ENCODE results near the gene TBR1. TPM values are rescaled to one million over a fixed set of nuclear protein-coding genes. Genes with fewer than 3 reads are reported as not detected.

The TBR1 gene
- total and polyA plus RNA-seq, 4 donors: under 0.01 TPM; not detected in 3

- no peak for TF ChIP-seq RAD21 (IDR thresholded peaks at IDR 0.05)
- H3K27me3 ChIP-seq (ENCODE audit: control insufficient read depth in 4 of 4, insufficient read depth in 4 of 4, low read length in 3 of 4): no peaks in the 10 kb centered on the region
- H3K4me1 ChIP-seq (ENCODE audit: control insufficient read depth in 4 of 4, insufficient read depth in 4 of 4, low read length in 3 of 4): no peaks in the 10 kb centered on the region
- no peaks in the 10 kb centered on the region for H3K9me3 ChIP-seq (ENCODE audit: control insufficient read depth in 4 of 4, low read length in 3 of 4)
- H3K9ac ChIP-seq (ENCODE audit: low read depth in 1 of 2, low read length in 2 of 2): no peak overlapping the region
- H3K36me3 ChIP-seq (ENCODE audit: control insufficient read depth in 4 of 4, insufficient read depth in 3 of 4, low read depth in 1 of 4, low read length in 3 of 4): peaks cover 0 to 14% (median 6%) of the 10 kb centered on the region in 4 donors
- 52% methylated on average over 1 of the region's 1 CpG for WGBS
- no peak overlapping the region for H3K27ac ChIP-seq (ENCODE audit: low read depth in 1 of 2, low read length in 2 of 2)
- no peak for DNase-seq (ENCODE audit: low spot score)
- H3K4me3 ChIP-seq (ENCODE audit: low read depth in 1 of 3, low read length in 3 of 3): no peak overlapping the region
These were observed 44.2 kb upstream of the TBR1 start for GRCh38 chr2:161371869-161372268.

- H3K36me3 ChIP-seq (ENCODE audit: control insufficient read depth in 4 of 4, insufficient read depth in 3 of 4, low read depth in 1 of 4, low read length in 3 of 4): peaks cover 0 to 14% (median 6%) of the 10 kb centered on the region in 4 donors
- DNase-seq (ENCODE audit: low spot score): no peak
These were observed 42.2 kb upstream of the TBR1 start for GRCh38 chr2:161373942-161374341.

More at GRCh38 chr2:161373942-161374341, 42.2 kb upstream of the TBR1 start:
- Histone ChIP-seq H3K4me1 (ENCODE audit: control insufficient read depth in 4 of 4, insufficient read depth in 4 of 4, low read length in 3 of 4) (no peaks in the 10 kb centered on the region), H3K27me3 (ENCODE audit: control insufficient read depth in 4 of 4, insufficient read depth in 4 of 4, low read length in 3 of 4) (no peaks in the 10 kb centered on the region), H3K27ac (ENCODE audit: low read depth in 1 of 2, low read length in 2 of 2) (no peak overlapping the region), H3K9ac (ENCODE audit: low read depth in 1 of 2, low read length in 2 of 2) (no peak overlapping the region), H3K9me3 (ENCODE audit: control insufficient read depth in 4 of 4, low read length in 3 of 4) (no peaks in the 10 kb centered on the region), H3K4me3 (ENCODE audit: low read depth in 1 of 3, low read length in 3 of 3) (no peak overlapping the region)
- TF ChIP-seq HNF4G (IDR thresholded peaks at IDR 0.05) (no peak), CTCF (IDR thresholded peaks at IDR 0.05; ENCODE audit: low read depth, low read length, missing input control) (no peak), TAF1 (conservative IDR thresholded peaks at IDR 0.05) (no peak), SP1 (IDR thresholded peaks at IDR 0.05) (no peak), YY1 (IDR thresholded peaks at IDR 0.05) (no peak), NR2F2 (IDR thresholded peaks at IDR 0.05) (no peak), JUND (IDR thresholded peaks at IDR 0.05) (no peak), MAX (IDR thresholded peaks at IDR 0.05) (no peak), RXRA (IDR thresholded peaks at IDR 0.05) (no peak), FOXA2 (IDR thresholded peaks at IDR 0.05) (no peak), ATF3 (IDR thresholded peaks at IDR 0.05) (no peak), REST (IDR thresholded peaks at IDR 0.05) (no peak), FOXA1 (IDR thresholded peaks at IDR 0.05) (no peak), ZBTB33 (IDR thresholded peaks at IDR 0.05) (no peak), EGR1 (IDR thresholded peaks at IDR 0.05; ENCODE audit: low read depth in 2 of 2) (no peak), GABPA (IDR thresholded peaks at IDR 0.05 in 1 of 2, conservative IDR thresholded peaks at IDR 0.05 in 1 of 2) (no peak), RAD21 (IDR thresholded peaks at IDR 0.05) (no peak), HNF4A (conservative IDR thresholded peaks at IDR 0.05) (no peak)

Data from liver (tissue), 9 donors.